GM18868 (cell line): ENCODE measurements around the gene RGL4.
"Not testable (repeated sequence)": the region's sequence is repeated elsewhere in the genome, so short reads cannot be mapped to it uniquely, and the experiment has no call there.

Experiments used
- ATAC-seq: cut with Tn5 transposase; IDR thresholded peaks from one replicate; pipeline ENCODE4 v1.9.1; 2021; ENCODE audit warnings: mild to moderate bottlenecking, moderate library complexity; ENCODE audit not compliant: unreplicated experiment

The RGL4 gene

GRCh38 chr22:23728108-23728507 is 37.3 kb downstream of the RGL4 start:
- not testable (repeated sequence) for ATAC-seq

DNA sequence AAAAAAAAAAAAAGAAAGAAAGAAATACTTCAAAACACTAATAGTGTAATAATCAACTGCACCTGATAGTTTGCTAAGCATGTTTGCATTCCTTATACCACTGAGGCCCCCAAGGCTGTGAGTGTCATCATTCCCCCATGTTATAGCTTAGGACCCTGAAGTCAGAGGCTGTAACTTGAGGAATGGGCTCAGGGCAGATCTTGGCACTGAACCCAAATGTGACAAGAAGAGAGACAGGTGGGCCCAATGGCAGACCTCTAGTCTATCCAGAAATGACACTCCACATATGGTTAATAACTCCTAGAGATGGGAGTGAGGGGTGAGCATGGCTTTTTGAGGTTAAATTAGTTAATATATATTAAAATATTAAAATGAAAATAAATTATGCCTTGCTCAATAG is 46.9 kb downstream of the RGL4 start:
- ATAC-seq = no peak

DNA sequence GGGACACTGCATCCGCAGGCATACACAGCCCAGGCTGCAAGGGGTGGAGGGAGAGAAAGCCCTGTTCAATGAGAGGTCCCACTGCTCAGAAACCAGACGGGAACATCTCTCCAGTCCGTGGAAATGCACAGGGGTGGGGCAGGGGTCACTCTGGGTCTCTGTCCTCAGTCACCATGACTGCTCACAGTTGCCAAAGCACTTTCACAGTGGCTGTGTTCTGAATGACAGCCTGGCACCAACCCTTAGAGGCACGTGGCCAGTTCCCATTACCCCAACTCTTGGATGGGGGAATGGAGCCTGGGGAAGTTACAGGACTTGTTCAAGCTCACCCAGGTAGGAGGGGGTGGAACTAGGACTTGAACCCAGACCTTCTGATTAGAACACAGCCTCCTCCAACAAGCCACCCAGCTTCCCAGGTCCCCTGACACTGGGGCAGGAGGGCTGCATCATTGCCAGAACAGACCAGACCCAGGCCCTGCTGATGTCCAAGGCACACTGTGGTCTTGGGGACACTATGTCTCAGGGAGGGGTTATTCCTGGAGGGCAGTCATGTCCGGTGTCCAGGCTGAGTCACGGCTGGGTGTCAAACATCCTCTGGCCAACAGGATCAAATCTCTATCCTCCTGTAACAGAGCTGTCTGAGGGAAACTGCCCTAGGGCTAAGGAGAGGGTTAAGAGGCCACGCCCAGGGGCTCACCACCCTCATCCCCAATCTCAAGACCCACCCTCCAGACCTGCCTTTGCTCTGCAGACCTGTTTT is 51.9 kb downstream of the RGL4 start:
- ATAC-seq = no peak

DNA sequence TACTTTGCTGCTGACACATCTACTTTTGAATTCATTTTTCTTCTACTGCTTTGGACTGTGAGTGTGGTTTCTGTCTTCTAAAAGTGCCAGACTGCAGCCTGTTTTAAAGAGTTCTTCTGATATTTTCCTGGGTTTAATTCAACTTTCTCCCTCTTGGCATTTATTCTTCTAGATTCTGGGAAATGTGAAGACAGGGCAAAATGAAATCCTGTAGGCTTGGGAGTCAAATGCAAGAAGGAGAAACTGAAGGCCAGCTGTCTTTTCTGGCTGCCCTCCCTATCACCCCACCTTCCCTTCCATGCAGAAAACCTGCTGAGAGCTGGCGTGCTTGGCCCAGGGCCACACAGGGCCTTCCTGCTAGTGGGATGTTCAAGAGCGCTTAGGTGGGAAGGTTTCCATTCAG is 52.5 kb downstream of the RGL4 start:
- ATAC-seq = no peak

GRCh38 chr22:23744001-23744400 is 53.2 kb downstream of the RGL4 start:
- ATAC-seq = no peak

GRCh38 chr22:23744485-23744884 is 53.7 kb downstream of the RGL4 start:
- ATAC-seq = no peak

DNA sequence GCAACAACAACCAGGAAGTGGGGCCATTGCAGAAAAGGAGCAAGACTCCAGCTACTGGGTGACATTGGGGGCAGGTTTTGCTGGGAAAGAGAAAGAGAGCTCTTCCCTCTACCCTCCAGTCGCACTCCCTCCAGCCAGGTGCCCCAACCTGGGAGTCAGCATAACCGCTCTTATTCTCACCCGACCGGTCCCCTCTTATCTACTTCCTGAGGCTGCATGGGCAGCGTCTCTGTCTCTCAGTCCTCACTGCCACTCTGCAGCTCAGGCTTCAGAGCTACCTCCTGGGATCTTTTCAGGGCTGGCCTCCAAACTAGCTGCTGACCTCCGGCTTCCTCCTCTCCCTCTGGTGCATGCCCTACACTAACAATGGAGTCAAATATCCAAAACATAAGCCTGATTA is 55.0 kb downstream of the RGL4 start:
- ATAC-seq = no peak
